ENCODE results near the gene LTBP2.

Gene LTBP2

DNA sequence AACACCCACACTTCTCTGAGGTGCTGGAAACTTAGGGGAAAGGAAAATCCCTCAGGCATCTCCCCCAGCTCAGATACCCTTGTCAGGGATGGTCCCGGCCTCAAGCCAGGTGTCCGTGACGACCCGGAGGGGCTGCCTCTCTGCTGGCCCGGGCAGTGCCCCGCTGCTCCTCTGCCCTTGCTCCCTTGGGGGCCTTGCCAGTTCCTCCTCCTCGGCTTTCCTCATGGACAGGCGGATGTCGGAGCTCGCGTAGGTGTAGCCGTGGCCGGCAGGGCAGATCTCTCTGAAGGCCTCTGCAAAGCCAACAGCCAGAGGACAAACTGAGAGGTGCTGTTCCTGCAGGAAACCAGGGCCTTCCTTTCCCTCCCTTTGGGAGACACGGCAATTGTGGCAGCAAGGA lies 83.6 kb downstream of the LTBP2 start:
- DNase-seq (ENCODE audit: extremely low spot score), result no peak
- ChIA-PET POLR2A (no interaction called here), CTCF (interaction anchor here (0.7 to 1.0 kb wide), 2 partner anchors 9 to 16 kb away, joined by 3 read pairs; no protein-coding TSS in a partner anchor)
- TF ChIP-seq, protein P1, sequence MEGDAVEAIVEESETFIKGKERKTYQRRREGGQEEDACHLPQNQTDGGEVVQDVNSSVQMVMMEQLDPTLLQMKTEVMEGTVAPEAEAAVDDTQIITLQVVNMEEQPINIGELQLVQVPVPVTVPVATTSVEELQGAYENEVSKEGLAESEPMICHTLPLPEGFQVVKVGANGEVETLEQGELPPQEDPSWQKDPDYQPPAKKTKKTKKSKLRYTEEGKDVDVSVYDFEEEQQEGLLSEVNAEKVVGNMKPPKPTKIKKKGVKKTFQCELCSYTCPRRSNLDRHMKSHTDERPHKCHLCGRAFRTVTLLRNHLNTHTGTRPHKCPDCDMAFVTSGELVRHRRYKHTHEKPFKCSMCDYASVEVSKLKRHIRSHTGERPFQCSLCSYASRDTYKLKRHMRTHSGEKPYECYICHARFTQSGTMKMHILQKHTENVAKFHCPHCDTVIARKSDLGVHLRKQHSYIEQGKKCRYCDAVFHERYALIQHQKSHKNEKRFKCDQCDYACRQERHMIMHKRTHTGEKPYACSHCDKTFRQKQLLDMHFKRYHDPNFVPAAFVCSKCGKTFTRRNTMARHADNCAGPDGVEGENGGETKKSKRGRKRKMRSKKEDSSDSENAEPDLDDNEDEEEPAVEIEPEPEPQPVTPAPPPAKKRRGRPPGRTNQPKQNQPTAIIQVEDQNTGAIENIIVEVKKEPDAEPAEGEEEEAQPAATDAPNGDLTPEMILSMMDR (IDR thresholded peaks at IDR 0.05; ENCODE audit: control extremely low read depth, extremely low read depth, low read depth, missing control alignments), result no peak

DNA sequence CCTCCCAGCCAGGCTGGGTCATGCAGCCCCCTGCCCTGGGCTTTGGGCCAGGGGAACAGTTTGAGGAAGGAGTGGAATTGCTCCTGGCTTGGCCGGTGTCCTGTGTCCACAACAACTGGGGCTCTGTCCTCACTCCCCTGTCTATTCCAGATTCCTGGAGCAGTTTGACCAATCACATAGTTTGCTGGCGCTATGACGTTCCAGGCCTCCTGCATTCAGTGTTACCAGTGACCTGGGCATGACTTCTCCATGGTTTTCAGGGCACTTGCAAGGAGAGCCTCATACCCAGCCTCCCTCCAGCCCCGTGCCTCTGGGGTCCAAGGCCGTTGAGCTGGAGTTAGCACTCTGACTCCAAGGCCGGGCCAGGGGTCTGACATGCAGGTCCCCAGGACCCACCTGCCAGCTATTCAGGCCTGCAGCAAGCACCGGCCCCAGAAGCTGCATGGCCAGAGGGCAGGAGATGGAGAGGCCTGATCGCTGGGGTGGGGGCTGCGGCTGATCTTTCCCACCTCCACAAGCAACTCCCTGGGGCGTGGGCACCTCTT lies 84.2 kb downstream of the LTBP2 start:
- POLR2A ChIA-PET, result no interaction called here
- no peak for DNase-seq (ENCODE audit: extremely low spot score)
- TF ChIP-seq, protein P1 (IDR thresholded peaks at IDR 0.05; ENCODE audit: control extremely low read depth, extremely low read depth, low read depth, missing control alignments), result no peak
- CTCF ChIA-PET, result interaction anchor here (1.0 to 1.8 kb wide), 3 partner anchors 9 to 26 kb away, joined by 3 to 6 read pairs (median 4); no protein-coding TSS in a partner anchor

DNA sequence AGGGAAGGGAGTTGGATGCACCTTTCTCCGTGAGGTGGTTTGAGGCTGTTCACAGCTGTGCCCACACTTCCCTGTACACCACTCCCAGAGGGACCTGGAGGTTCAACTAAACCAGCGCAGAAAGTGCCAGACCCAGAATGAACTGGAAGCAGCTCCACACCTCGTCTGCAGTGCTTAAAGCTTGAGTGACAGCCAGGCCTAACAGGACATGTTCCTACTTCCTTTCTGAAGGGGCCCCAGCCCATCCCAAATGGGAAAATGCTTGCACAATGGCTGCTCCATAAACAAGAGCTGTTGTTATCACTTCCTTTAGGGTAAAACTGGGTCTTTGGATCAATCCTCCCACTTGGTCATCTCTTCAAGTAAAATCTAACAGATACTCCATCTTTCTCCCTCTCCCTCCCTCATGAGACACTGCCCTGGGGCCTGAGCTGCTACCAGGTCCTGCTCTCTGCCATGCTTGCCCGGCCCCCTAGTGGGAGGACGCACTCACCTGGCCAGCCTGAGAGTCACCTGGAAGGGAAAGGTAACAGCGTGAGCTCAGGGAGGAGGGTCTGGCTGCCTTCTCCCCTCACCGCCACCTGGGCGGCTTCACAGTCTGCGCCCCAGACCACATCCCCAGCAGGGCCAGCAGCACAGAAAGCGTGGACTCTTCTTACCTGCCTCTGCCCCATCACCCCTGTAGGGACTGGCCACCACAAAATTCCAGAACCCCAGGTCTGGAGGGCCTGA lies 85.0 kb downstream of the LTBP2 start:
- TF ChIP-seq, protein P1 (IDR thresholded peaks at IDR 0.05; ENCODE audit: control extremely low read depth, extremely low read depth, low read depth, missing control alignments), result no peak
- ChIA-PET CTCF (interaction anchor here (0.9 to 1.9 kb wide), 6 partner anchors 10 to 36 kb away, joined by 3 to 7 read pairs (median 5); no protein-coding TSS in a partner anchor), POLR2A (no interaction called here)
- no peak for DNase-seq (ENCODE audit: extremely low spot score)

DNA sequence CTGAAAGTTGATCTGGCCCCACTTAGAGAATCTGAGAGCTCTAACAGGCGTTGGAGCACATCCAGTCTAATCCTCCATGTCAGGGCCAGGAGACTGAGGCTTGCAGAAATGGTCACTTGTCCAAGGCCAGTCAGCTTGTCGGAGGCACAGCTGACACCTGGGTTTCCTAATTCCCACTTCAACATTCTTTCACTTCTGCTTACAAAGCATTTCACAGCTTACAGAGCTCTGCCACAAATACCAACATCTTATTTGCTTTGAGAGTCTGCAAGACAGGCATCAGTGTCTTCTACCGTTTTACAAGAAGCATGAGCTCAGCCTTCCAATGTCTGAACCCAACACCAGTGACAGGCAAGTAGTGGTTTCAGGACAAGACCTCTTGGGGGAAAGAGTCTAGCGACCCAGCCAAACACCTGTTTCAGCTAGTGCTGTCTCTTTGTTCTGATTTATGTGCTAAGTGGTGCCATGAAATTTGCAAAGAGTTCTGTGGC lies 86.6 kb downstream of the LTBP2 start:
- CTCF ChIA-PET, result interaction anchor here (1.0 to 1.9 kb wide), 4 partner anchors 16 to 37 kb away, joined by 3 to 7 read pairs (median 5); no protein-coding TSS in a partner anchor
- no peak for DNase-seq (ENCODE audit: extremely low spot score)
- POLR2A ChIA-PET, result no interaction called here
- TF ChIP-seq, protein P1 (IDR thresholded peaks at IDR 0.05; ENCODE audit: control extremely low read depth, extremely low read depth, low read depth, missing control alignments), result no peak

DNA sequence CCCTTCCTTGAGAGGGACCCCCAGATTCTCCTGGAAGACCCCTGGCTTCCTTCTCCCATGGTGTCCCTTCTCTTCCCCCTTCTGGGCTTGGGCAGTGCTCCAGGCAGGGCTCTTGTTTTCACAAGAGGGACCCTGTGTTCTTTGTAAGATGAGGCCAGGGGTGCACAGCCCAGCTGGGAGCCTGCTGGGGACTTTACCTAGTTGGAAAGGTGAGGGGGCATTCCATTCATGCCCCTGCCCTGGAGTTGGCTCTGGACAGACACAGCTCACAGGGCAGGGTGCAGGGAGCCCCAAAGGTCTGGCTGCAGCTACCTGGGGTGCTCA lies 87.3 kb downstream of the LTBP2 start:
- DNase-seq (ENCODE audit: extremely low spot score), result no peak
- TF ChIP-seq, protein P1 (IDR thresholded peaks at IDR 0.05; ENCODE audit: control extremely low read depth, extremely low read depth, low read depth, missing control alignments), result no peak
- ChIA-PET POLR2A (no interaction called here), CTCF (interaction anchor here (1.0 to 1.9 kb wide), 2 partner anchors 17 to 18 kb away, joined by 3 to 6 read pairs; no protein-coding TSS in a partner anchor)

DNA sequence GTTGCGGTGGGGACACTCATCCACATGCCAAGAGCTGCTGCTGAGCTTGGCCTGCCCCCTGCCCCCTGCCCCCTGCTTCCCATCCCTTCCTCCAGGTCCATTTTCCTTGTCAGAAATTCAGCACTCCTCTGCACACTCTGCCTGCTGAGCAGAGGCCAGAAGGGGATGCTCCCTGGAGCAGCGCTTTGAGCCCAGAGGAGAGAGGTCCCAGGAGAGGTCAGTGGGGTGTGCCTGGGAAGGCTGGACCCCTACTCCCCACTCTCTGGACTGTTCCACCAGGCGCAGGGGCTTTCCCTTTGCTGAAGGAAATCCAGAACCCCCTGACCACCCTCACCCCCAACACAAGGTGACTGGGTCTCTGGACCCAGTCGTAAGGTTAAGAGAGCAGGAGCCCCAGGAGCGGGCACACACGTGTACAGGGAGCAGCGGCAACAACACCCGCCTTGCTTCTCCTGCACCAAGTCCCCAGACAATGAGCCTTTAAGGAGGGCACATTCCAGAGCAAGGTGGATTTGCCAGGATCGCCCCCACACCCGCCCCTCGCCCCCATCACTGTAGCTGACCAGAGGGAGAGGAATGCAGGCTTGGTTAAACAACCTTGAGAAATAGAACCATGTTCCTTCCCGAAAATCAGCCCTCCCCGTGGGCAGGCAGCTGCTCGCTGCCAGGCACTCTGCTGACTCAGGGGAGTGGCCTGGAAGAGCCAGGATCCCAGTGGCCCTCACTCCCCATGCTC lies 87.8 kb downstream of the LTBP2 start:
- DNase-seq (ENCODE audit: extremely low spot score), result no peak
- TF ChIP-seq, protein P1 (IDR thresholded peaks at IDR 0.05; ENCODE audit: control extremely low read depth, extremely low read depth, low read depth, missing control alignments), result no peak
- ChIA-PET POLR2A (no interaction called here), CTCF (no interaction called here)
